Omental fat pad (tissue), 4 donors: Measurements from ENCODE around the gene FTH1. TPM values are rescaled to one million over a fixed set of nuclear protein-coding genes. Genes with fewer than 3 reads are reported as not detected.
"Not testable (repeated sequence)": the region's sequence is repeated elsewhere in the genome, so short reads cannot be mapped to it uniquely, and the experiment has no call there.

Experiments
- ATAC-seq: fragments of 150-250 bp; one replicate; pipeline ENCODE4 v1.9.1; 2016; ENCODE audit warnings: mild to moderate bottlenecking, moderate library complexity; ENCODE audit not compliant: low FRiP score
- DNase-seq: peaks from one replicate; pipeline ENCODE4 v3.0.0-alpha.2; 2019; ENCODE audit warnings: low spot score
- CTCF ChIP-seq, 3 donors: fragments of 450-650 bp; IDR thresholded peaks; one replicate each; pipeline ENCODE4 v1.5.1; 2016 to 2017; ENCODE audit warnings: antibody characterized with exemption in 3 of 3, mild to moderate bottlenecking in 3 of 3, moderate library complexity in 2 of 3
- total RNA-seq, 4 donors: library from RNA; depleted of rRNA; stranded (reverse); fragments of >200 nt; gene quantifications; one replicate each; pipeline ENCODE4 v1.1.0, GENCODE V29; 2016

The FTH1 gene
- total RNA-seq, 4 donors from 2014 or later: 3,477 to 7,075 (median 4,643) TPM

- DNase-seq (no peak), ATAC-seq (no peak)
- no peak for TF ChIP-seq CTCF (IDR thresholded peaks at IDR 0.05)
These were observed 10.2 kb downstream of the FTH1 start for GRCh38 chr11:61957021-61957770.

DNA sequence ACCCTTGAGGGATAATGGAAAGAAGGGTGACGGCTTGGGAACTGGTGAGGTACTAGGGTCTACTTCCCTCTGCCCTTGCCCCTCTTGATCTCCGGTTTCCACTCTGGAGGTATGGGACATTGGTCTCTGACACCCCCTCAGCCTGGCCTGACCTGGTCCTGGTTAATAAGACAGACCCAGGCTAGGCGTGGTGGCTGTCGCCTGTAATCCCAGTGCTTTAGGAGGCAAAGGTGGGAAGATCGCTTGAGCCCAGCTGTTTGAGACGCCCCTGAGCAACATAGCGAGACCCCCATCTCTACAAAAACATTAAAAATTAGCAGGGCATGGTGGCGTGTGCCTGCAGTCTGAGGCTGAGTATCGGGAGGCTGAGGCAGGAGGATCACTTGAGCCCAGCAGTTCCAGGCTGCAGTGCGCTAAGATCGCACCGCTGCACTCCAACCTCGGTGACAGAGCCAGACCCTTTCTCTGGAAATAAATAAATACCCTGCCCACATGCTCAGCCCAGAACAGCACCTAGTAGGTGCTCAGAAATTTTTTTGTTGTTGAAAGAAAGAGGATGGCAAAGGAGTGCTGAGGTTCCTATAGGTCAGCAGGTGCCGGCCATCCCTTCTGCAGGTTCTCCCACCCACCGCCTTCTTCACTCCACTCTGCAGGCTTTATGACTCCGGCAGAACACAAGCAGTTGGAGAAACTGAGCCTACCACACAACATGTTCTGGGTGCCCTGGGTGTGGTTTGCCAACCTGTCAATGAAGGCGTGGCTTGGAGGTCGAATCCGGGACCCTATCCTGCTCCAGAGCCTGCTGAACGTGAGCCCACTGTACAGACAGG, 11.0 kb downstream of the FTH1 start:
- no peak for TF ChIP-seq CTCF (IDR thresholded peaks at IDR 0.05)
- ATAC-seq: no peak
- DNase-seq: no peak

- DNase-seq: no peak
- no peak for TF ChIP-seq CTCF (IDR thresholded peaks at IDR 0.05)
- peak; percentile 20 for ATAC-seq
These were observed 11.9 kb downstream of the FTH1 start for GRCh38 chr11:61955422-61956135.

- peak; percentile 80 for ATAC-seq
- TF ChIP-seq CTCF (IDR thresholded peaks at IDR 0.05): no peak
- no peak for DNase-seq
These were observed 12.5 kb downstream of the FTH1 start for GRCh38 chr11:61954851-61955421.

GRCh38 chr11:61954106-61954850, 13.2 kb downstream of the FTH1 start:
- ATAC-seq (no peak), DNase-seq (no peak)
- TF ChIP-seq CTCF (IDR thresholded peaks at IDR 0.05): no peak

DNA sequence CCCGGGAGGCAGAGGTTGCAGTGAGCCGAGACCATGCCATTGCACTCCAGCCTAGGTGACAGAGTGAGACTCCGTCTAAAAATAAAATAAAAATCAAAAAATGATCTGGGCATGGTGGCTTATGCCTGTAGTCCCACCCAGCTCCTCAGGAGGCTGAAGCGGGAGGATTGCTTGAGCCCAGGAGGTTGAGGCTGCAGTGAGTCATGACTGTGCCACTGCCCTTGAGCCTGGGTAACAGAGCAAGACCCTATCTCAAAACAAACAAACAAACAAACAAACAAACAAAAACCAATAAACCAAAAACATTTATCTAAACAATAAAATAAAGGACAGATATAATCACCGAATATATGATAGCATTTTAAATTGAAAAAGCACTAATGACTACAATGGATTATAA, 13.8 kb downstream of the FTH1 start:
- DNase-seq: not testable (repeated sequence)

More for the DNA sequence above, 13.8 kb downstream of the FTH1 start:
- not testable (repeated sequence) for ATAC-seq
